Measurements from ENCODE around the gene SMAD3.

SMAD3 gene

GRCh38 chr15:67098768-67099282 lies 33.4 kb downstream of the SMAD3 start:
- no peak for DNase-seq

- no peak for DNase-seq
Measured at GRCh38 chr15:67100124-67100791, 34.9 kb downstream of the SMAD3 start.

GRCh38 chr15:67100801-67101581 lies 35.6 kb downstream of the SMAD3 start:
- no peak for DNase-seq

- DNase-seq = peak; percentile 37
Measured at GRCh38 chr15:67101911-67102598, 36.7 kb downstream of the SMAD3 start.

GRCh38 chr15:67102599-67102929 lies 37.2 kb downstream of the SMAD3 start:
- no peak for DNase-seq

GRCh38 chr15:67103021-67103420 lies 37.6 kb downstream of the SMAD3 start:
- no peak for DNase-seq

- DNase-seq = no peak
Measured at GRCh38 chr15:67103432-67103831, 38.0 kb downstream of the SMAD3 start.

GRCh38 chr15:67103869-67104268 lies 38.5 kb downstream of the SMAD3 start:
- DNase-seq = no peak

- no peak for DNase-seq
Measured at GRCh38 chr15:67104510-67104909, 39.1 kb downstream of the SMAD3 start.

- DNase-seq = no peak
Measured at GRCh38 chr15:67105065-67105951, 39.9 kb downstream of the SMAD3 start.

- DNase-seq = no peak
Measured at GRCh38 chr15:67105991-67106763, 40.8 kb downstream of the SMAD3 start.

- DNase-seq = no peak
Measured at GRCh38 chr15:67106764-67107013, 41.3 kb downstream of the SMAD3 start.

GRCh38 chr15:67107014-67107812 lies 41.8 kb downstream of the SMAD3 start:
- no peak for DNase-seq

GRCh38 chr15:67108122-67108961 lies 42.9 kb downstream of the SMAD3 start:
- DNase-seq = no peak

- DNase-seq = no peak
Measured at GRCh38 chr15:67109141-67110034, 44.0 kb downstream of the SMAD3 start.

- no peak for DNase-seq
Measured at GRCh38 chr15:67110361-67110781, 45.0 kb downstream of the SMAD3 start.

GRCh38 chr15:67110958-67111864 lies 45.8 kb downstream of the SMAD3 start:
- DNase-seq = no peak

- no peak for DNase-seq
Measured at GRCh38 chr15:67114046-67114445, 48.6 kb downstream of the SMAD3 start.
